Limb (tissue), 2 donors: ENCODE measurements around the gene SYF2.
"Not testable (repeated sequence)": the region's sequence is repeated elsewhere in the genome, so short reads cannot be mapped to it uniquely, and the experiment has no call there.

Experiments used
- DNase-seq, 2 donors: peaks; one replicate each; pipeline ENCODE4 v3.0.0-alpha.2; 2016; ENCODE audit errors: extremely low spot score in 2 of 2

The SYF2 gene

GRCh38 chr1:25246600-25247023 is 14.3 kb upstream of the SYF2 start:
- peak in 1 of 2 donors; percentile 65 for DNase-seq

- DNase-seq: no peak
Measured at GRCh38 chr1:25245809-25246599, 13.7 kb upstream of the SYF2 start.

GRCh38 chr1:25245393-25245792 is 13.1 kb upstream of the SYF2 start:
- no peak for DNase-seq

GRCh38 chr1:25243907-25244306 is 11.6 kb upstream of the SYF2 start:
- no peak for DNase-seq

- peak; percentile 87 to 92 for DNase-seq
Measured at GRCh38 chr1:25239681-25240541, 7.6 kb upstream of the SYF2 start.

- DNase-seq: no peak
Measured at GRCh38 chr1:25238046-25238445, 5.7 kb upstream of the SYF2 start.

GRCh38 chr1:25236261-25236660 is 4.0 kb upstream of the SYF2 start:
- DNase-seq: not testable (repeated sequence)

- not testable (repeated sequence) for DNase-seq
Measured at GRCh38 chr1:25235411-25235810, 3.1 kb upstream of the SYF2 start.

- DNase-seq: peak; percentile 59 to 70
Measured at GRCh38 chr1:25232866-25233784, 823 bp upstream of the SYF2 start.

GRCh38 chr1:25223471-25223870 is 8.8 kb downstream of the SYF2 start:
- no peak for DNase-seq

- no peak for DNase-seq
Measured at GRCh38 chr1:25222606-25223005, 9.7 kb downstream of the SYF2 start.

GRCh38 chr1:25220666-25221065 is 11.6 kb downstream of the SYF2 start:
- DNase-seq: no peak

GRCh38 chr1:25219661-25220251 is 12.5 kb downstream of the SYF2 start:
- no peak for DNase-seq

- DNase-seq: no peak
Measured at GRCh38 chr1:25217598-25218232, 14.6 kb downstream of the SYF2 start.

- no peak for DNase-seq
Measured at GRCh38 chr1:25217015-25217414, 15.3 kb downstream of the SYF2 start.

- DNase-seq: no peak
Measured at GRCh38 chr1:25216123-25216522, 16.2 kb downstream of the SYF2 start.

GRCh38 chr1:25212725-25213124 is 19.6 kb downstream of the SYF2 start:
- DNase-seq: no peak

GRCh38 chr1:25210728-25211127 is 21.6 kb downstream of the SYF2 start:
- DNase-seq: no peak

- DNase-seq: no peak
Measured at GRCh38 chr1:25209516-25209915, 22.8 kb downstream of the SYF2 start.

GRCh38 chr1:25208561-25209222 is 23.6 kb downstream of the SYF2 start:
- no peak for DNase-seq
